ENCODE measurements around the gene TLK1. TPM values are rescaled to one million over a fixed set of nuclear protein-coding genes. Genes with fewer than 3 reads are reported as not detected.

TLK1 gene
- total and polyA plus RNA-seq, 10 of the 15 experiments (the other 5 are each of a cell fraction or from before 2014, with no cell fraction given) = 25.1 to 126 (median 57.3) TPM

- H3K27ac ChIP-seq (ENCODE audit: control insufficient read depth, insufficient read depth) = no peak overlapping the region
- DNase-seq (ENCODE audit: low read depth, low spot score) = no peak
Observed at GRCh38 chr2:171178993-171179392, 18.3 kb upstream of the TLK1 start.

More at GRCh38 chr2:171178993-171179392, 18.3 kb upstream of the TLK1 start:
- Histone ChIP-seq H3K9ac (ENCODE audit: control insufficient read depth, insufficient read depth, low read length) (no peak overlapping the region), H3K9me3 (replicated peaks; ENCODE audit: control insufficient read depth, insufficient read depth, low read length) (no peaks in the 10 kb centered on the region; the same call in 2 of the 3 replicates), H3K4me1 (ENCODE audit: control insufficient read depth, insufficient read depth, low read length) (peaks cover 24% of the 10 kb centered on the region), H4K20me1 (ENCODE audit: control insufficient read depth, insufficient read depth) (no peaks in the 10 kb centered on the region), H3K27me3 (replicated peaks in 1 of 2; ENCODE audit: control insufficient read depth in 2 of 2, insufficient read depth in 2 of 2, low read length in 1 of 2) (no peaks in the 10 kb centered on the region), H3K36me3 (ENCODE audit: control insufficient read depth in 2 of 2, insufficient read depth in 2 of 2, low read length in 1 of 2) (no peaks in the 10 kb centered on the region), H3K4me3 (no peak overlapping the region), H3K79me2 (ENCODE audit: control insufficient read depth, insufficient read depth, low read length) (no peaks in the 10 kb centered on the region), H2AFZ (ENCODE audit: control insufficient read depth, low read depth, low read length) (no peak overlapping the region), H3K4me2 (ENCODE audit: control insufficient read depth, insufficient read depth) (no peak overlapping the region)
- ChIA-PET CTCF (interaction anchor here (1.5 to 1.6 kb wide), 2 partner anchors 16 to 47 kb away, joined by 4 read pairs; no protein-coding TSS in a partner anchor), RAD21 (ENCODE audit: unreplicated experiment) (interaction anchor here (1.1 to 1.5 kb wide), 2 partner anchors 9 to 146 kb away, joined by 3 read pairs; no protein-coding TSS in a partner anchor), SMC1A (ENCODE audit: uncharacterized antibody, unreplicated experiment) (interaction anchor here (1.1 to 1.4 kb wide), 4 partner anchors 12 to 332 kb away, joined by 3 to 5 read pairs (median 3); no protein-coding TSS in a partner anchor), POLR2A (interaction anchor here (2.0 kb wide), 1 partner anchor 136 kb away, joined by 4 read pairs; no protein-coding TSS in a partner anchor)
- ATAC-seq (no peak), FAIRE-seq (no peak)
- BruUV-seq (replicated peaks) = no TSS peak
- TF ChIP-seq MEF2B (IDR thresholded peaks at IDR 0.05; ENCODE audit: partially characterized antibody, poor library complexity, severe bottlenecking) = no peak
- no peak for TF ChIP-seq NFXL1 (IDR thresholded peaks at IDR 0.05; ENCODE audit: borderline replicate concordance)
- no peak for TF ChIP-seq KAT2A (conservative IDR thresholded peaks at IDR 0.05; ENCODE audit: control insufficient read depth, low read depth, low read length)
- TF ChIP-seq ZBED1 (IDR thresholded peaks at IDR 0.05; ENCODE audit: borderline replicate concordance) = no peak
- TF ChIP-seq CHD1 (IDR thresholded peaks at IDR 0.05; ENCODE audit: low read depth, low read length) = no peak
- no peak for TF ChIP-seq ZBTB40 (IDR thresholded peaks at IDR 0.05; ENCODE audit: borderline replicate concordance)
- TF ChIP-seq TBL1XR1 (IDR thresholded peaks at IDR 0.05; ENCODE audit: low read depth, low read length) = no peak
- no peak for TF ChIP-seq IRF5 (IDR thresholded peaks at IDR 0.05; ENCODE audit: borderline replicate concordance)
- no peak for TF ChIP-seq KDM1A (IDR thresholded peaks at IDR 0.05; ENCODE audit: borderline replicate concordance)
- intact Hi-C loops (cut with micrococcal nuclease; ENCODE audit: unreplicated experiment) = no loop called here
- in situ Hi-C loops (cut with MboI) = no loop called here
